IMR-90 (cell line): Measurements from ENCODE around the gene BCL11B. TPM values are rescaled to one million over a fixed set of nuclear protein-coding genes. Genes with fewer than 3 reads are reported as not detected.

Experiments
- ATAC-seq: fragments of 200-7000 bp; cut with Tn5 transposase; 2 replicates; pipeline ENCODE4 v1.9.1; 2020; ENCODE audit warnings: low read depth, mild to moderate bottlenecking, moderate library complexity
- BruUV-seq: library from RNA; stranded (reverse); fragments of 400-500 nt; replicated peaks from 2 replicates; lab custom pipeline; 2021; lab: Mats Ljungman, UMichigan
- CTCF ChIA-PET: fragments of 300-600 bp; formaldehyde crosslinking; extraction: SDS; loops from one replicate; lab custom pipeline; 2021; ENCODE audit warnings: antibody characterized with exemption; lab: Yijun Ruan, JAX
- POLR2A ChIA-PET: fragments of 300-600 bp; sonication (Branson Sonifier 250); formaldehyde crosslinking; loops from one replicate; lab custom pipeline; 2022; ENCODE audit warnings: antibody characterized with exemption; ENCODE audit not compliant: unreplicated experiment; lab: Charles Lee
- DNase-seq: peaks from one replicate; pipeline ENCODE4 v3.0.0; 2013
- H2AFZ ChIP-seq: replicated peaks from 2 replicates; pipeline ENCODE3; 2013; ENCODE audit warnings: low read length, mild to moderate bottlenecking; ENCODE audit not compliant: poor library complexity
- H2AK5ac ChIP-seq: 2 replicates; pipeline ENCODE4 v1.6.1; 2013; ENCODE audit warnings: low read depth, low read length, inconsistent platforms
- H2AK9ac ChIP-seq: replicated peaks from 2 replicates; pipeline ENCODE3; 2013; ENCODE audit warnings: mild to moderate bottlenecking, low read depth, low read length, moderate library complexity; ENCODE audit not compliant: poor library complexity
- H2BK120ac ChIP-seq: 2 replicates; pipeline ENCODE4 v1.6.1; 2013; ENCODE audit warnings: low read depth, low read length, inconsistent platforms
- H2BK15ac ChIP-seq: 3 replicates; pipeline ENCODE4 v1.6.1; 2013; ENCODE audit warnings: low read depth, low read length, inconsistent platforms
- H2BK20ac ChIP-seq: 2 replicates; pipeline ENCODE4 v1.6.1; 2013; ENCODE audit warnings: low read depth, mild to moderate bottlenecking, inconsistent platforms, low read length, moderate library complexity
- H2BK5ac ChIP-seq: 2 replicates; pipeline ENCODE4 v1.6.1; 2013; ENCODE audit warnings: mild to moderate bottlenecking, low read depth, low read length, inconsistent platforms; ENCODE audit not compliant: poor library complexity, severe bottlenecking
- H3K14ac ChIP-seq: replicated peaks from 2 replicates; pipeline ENCODE4 v1.6.1; 2013; ENCODE audit warnings: low read depth, low read length, inconsistent platforms
- H3K18ac ChIP-seq: 2 replicates; pipeline ENCODE4 v1.6.1; 2013; ENCODE audit warnings: low read depth, low read length, control low read depth
- H3K23ac ChIP-seq: 2 replicates; pipeline ENCODE4 v1.6.1; 2013; ENCODE audit warnings: low read depth, low read length, inconsistent platforms
- H3K27ac ChIP-seq: 2 replicates; pipeline ENCODE4 v1.5.1; 2013; ENCODE audit warnings: mild to moderate bottlenecking, control low read depth, low read length; ENCODE audit not compliant: insufficient read depth
- H3K27me3 ChIP-seq: 2 replicates; pipeline ENCODE4 v1.6.1; 2013; ENCODE audit warnings: low read length; ENCODE audit not compliant: control insufficient read depth, insufficient read depth
- H3K36me3 ChIP-seq: 2 replicates; pipeline ENCODE4 v1.6.1; 2013; ENCODE audit warnings: low read length, mixed read lengths; ENCODE audit not compliant: control insufficient read depth, insufficient read depth
- H3K4ac ChIP-seq: 2 replicates; pipeline ENCODE4 v1.6.1; 2013; ENCODE audit warnings: low read depth, low read length, inconsistent platforms
- H3K4me1 ChIP-seq: 2 replicates; pipeline ENCODE4 v1.6.1; 2013; ENCODE audit warnings: low read length, mixed read lengths; ENCODE audit not compliant: control insufficient read depth, insufficient read depth
- H3K4me2 ChIP-seq: 2 replicates; pipeline ENCODE4 v1.6.1; 2013; ENCODE audit warnings: low read depth, mild to moderate bottlenecking, control low read depth, low read length, moderate library complexity
- H3K4me3 ChIP-seq: 2 replicates; pipeline ENCODE4 v1.5.1; 2013; ENCODE audit warnings: low read depth, mild to moderate bottlenecking, control low read depth, low read length, moderate library complexity; ENCODE audit not compliant: insufficient read depth
- H3K56ac ChIP-seq: 2 replicates; pipeline ENCODE4 v1.6.1; 2013; ENCODE audit warnings: low read length, inconsistent platforms; ENCODE audit not compliant: insufficient read depth; ENCODE audit errors: extremely low read depth
- H3K79me1 ChIP-seq, 2 experiments: 2 replicates each; pipeline ENCODE4 v1.6.1; 2013; ENCODE audit warnings: low read length in 2 of 2, inconsistent platforms in 1 of 2, low read depth in 1 of 2
- H3K9ac ChIP-seq: 2 replicates; pipeline ENCODE4 v1.6.1; 2013; ENCODE audit warnings: low read depth, low read length, control low read depth
- H3K9me1 ChIP-seq: 2 replicates; pipeline ENCODE4 v1.6.1; 2013; ENCODE audit warnings: low read length, inconsistent platforms; ENCODE audit not compliant: insufficient read depth
- H3K9me3 ChIP-seq: 2 replicates; pipeline ENCODE4 v1.6.1; 2013; ENCODE audit warnings: low read length; ENCODE audit not compliant: control insufficient read depth, insufficient read depth
- H4K20me1 ChIP-seq: 2 replicates; pipeline ENCODE4 v1.6.1; 2013; ENCODE audit warnings: low read length, inconsistent platforms; ENCODE audit not compliant: insufficient read depth
- H4K5ac ChIP-seq: 2 replicates; pipeline ENCODE4 v1.6.1; 2013; ENCODE audit warnings: mild to moderate bottlenecking, low read depth, low read length, control low read depth
- H4K8ac ChIP-seq, 2 experiments: 2 replicates each; pipeline ENCODE4 v1.6.1; 2013; ENCODE audit warnings: low read depth in 2 of 2, low read length in 2 of 2, control low read depth in 1 of 2, inconsistent platforms in 1 of 2
- H4K91ac ChIP-seq: 2 replicates; pipeline ENCODE4 v1.6.1; 2013; ENCODE audit warnings: low read depth, low read length, inconsistent platforms; ENCODE audit not compliant: insufficient read depth
- MAZ ChIP-seq: IDR thresholded peaks from 2 replicates; pipeline ENCODE4 v1.6.1; 2012; ENCODE audit warnings: low read depth, mild to moderate bottlenecking, low read length, improper control_type of control experiment, moderate library complexity, borderline replicate concordance
- RAD21 ChIP-seq: IDR thresholded peaks from 2 replicates; pipeline ENCODE4 v1.6.1; 2012; ENCODE audit warnings: low read length, improper control_type of control experiment
- WGBS, 2 experiments: methylation state at CpG; one replicate each; pipeline versions ENCODE4 v1.1.5 to v1.1.7; 2013; ENCODE audit warnings: missing lambda C conversion rate in 2 of 2; ENCODE audit not compliant: insufficient read length in 1 of 2; ENCODE audit errors: extremely low coverage in 2 of 2; 5-methylcytosine and 5-hydroxymethylcytosine counted together
- dilution Hi-C: fragments of 300-500 bp; cut with HindIII; formaldehyde crosslinking; loops from one replicate; pipeline ENCODE4 v1.14.3; 2018; ENCODE audit warnings: low sequenced_read_pairs; ENCODE audit not compliant: unreplicated experiment
- in situ Hi-C: fragments of 300-500 bp; cut with MboI; formaldehyde crosslinking; loops from 3 replicates; pipeline ENCODE4 v1.14.3; 2019; ENCODE audit warnings: low sequenced_read_pairs, inconsistent platforms, mixed read lengths
- intact Hi-C: fragments of 100-400 bp; cut with micrococcal nuclease; formaldehyde crosslinking; loops from 2 replicates; pipeline ENCODE4 v1.10.0; 2022
- polyA plus RNA-seq, 3 experiments: library from polyadenylated mRNA; depleted of rRNA; stranded (reverse); fragments of >200 nt; gene quantifications; 2 replicates each; pipeline ENCODE4 v1.2.3, GENCODE V29; 2012; ENCODE audit warnings: low replicate concordance in 1 of 3
- total RNA-seq: library from RNA; depleted of rRNA; stranded (reverse); fragments of >200 nt; gene quantifications from 2 replicates; pipeline ENCODE4 v1.2.3, GENCODE V29; 2012

BCL11B gene
- total and polyA plus RNA-seq, 2 of the 4 experiments (the other 2 are of a cell fraction): under 0.01 TPM; not detected in 1

- dilution Hi-C loops: no loop called here
- no peaks in the 10 kb centered on the region for H3K27me3 ChIP-seq
- H3K4me3 ChIP-seq: no peak overlapping the region
- H3K18ac ChIP-seq: no peak overlapping the region
- POLR2A ChIA-PET: no interaction called here
- no peak overlapping the region for H4K8ac ChIP-seq
- no peak overlapping the region for H4K5ac ChIP-seq
- H4K20me1 ChIP-seq: no peaks in the 10 kb centered on the region
- no TSS peak for BruUV-seq
- H3K56ac ChIP-seq: no peak overlapping the region
- no peak overlapping the region for H4K91ac ChIP-seq
- no peak overlapping the region for H3K23ac ChIP-seq
- no peak overlapping the region for H2BK5ac ChIP-seq
- no CpG with 5 or more reads among the region's 19 CpGs for WGBS, 2 experiments
- no peak overlapping the region for H3K14ac ChIP-seq
- in situ Hi-C loops: no loop called here
- no peaks in the 10 kb centered on the region for H3K9me1 ChIP-seq
- H3K79me1 ChIP-seq: no peaks in the 10 kb centered on the region
- H3K27ac ChIP-seq: no peak overlapping the region
- no peak overlapping the region for H2BK20ac ChIP-seq
- DNase-seq (no peak), ATAC-seq (no peak)
- H3K9ac ChIP-seq: no peak overlapping the region
- no peak overlapping the region for H3K4ac ChIP-seq
- no peak for TF ChIP-seq RAD21
- no peak for TF ChIP-seq MAZ
- H3K36me3 ChIP-seq: no peaks in the 10 kb centered on the region
- H2AK5ac ChIP-seq: no peak overlapping the region
- H3K9me3 ChIP-seq: peaks cover 24% of the 10 kb centered on the region; the same call in 1 of the 2 replicates
- H2AK9ac ChIP-seq: no peak overlapping the region
- H2BK120ac ChIP-seq: no peak overlapping the region
- H2AFZ ChIP-seq: no peak overlapping the region
- H3K4me1 ChIP-seq: no peaks in the 10 kb centered on the region
- H2BK15ac ChIP-seq: no peak overlapping the region
- intact Hi-C loops: no loop called here
- CTCF ChIA-PET: no interaction called here
- H3K4me2 ChIP-seq: no peak overlapping the region
These were observed 36.9 kb downstream of the BCL11B start for GRCh38 chr14:99234961-99235571.
